ENCODE results near the gene LSM7. TPM values are rescaled to one million over a fixed set of nuclear protein-coding genes. Genes with fewer than 3 reads are reported as not detected.

Gene LSM7
- total and polyA plus RNA-seq, 9 of the 15 experiments (the other 6 are each of a cell fraction or from before 2014, with no cell fraction given): 40.5 to 690 (median 265) TPM

DNA sequence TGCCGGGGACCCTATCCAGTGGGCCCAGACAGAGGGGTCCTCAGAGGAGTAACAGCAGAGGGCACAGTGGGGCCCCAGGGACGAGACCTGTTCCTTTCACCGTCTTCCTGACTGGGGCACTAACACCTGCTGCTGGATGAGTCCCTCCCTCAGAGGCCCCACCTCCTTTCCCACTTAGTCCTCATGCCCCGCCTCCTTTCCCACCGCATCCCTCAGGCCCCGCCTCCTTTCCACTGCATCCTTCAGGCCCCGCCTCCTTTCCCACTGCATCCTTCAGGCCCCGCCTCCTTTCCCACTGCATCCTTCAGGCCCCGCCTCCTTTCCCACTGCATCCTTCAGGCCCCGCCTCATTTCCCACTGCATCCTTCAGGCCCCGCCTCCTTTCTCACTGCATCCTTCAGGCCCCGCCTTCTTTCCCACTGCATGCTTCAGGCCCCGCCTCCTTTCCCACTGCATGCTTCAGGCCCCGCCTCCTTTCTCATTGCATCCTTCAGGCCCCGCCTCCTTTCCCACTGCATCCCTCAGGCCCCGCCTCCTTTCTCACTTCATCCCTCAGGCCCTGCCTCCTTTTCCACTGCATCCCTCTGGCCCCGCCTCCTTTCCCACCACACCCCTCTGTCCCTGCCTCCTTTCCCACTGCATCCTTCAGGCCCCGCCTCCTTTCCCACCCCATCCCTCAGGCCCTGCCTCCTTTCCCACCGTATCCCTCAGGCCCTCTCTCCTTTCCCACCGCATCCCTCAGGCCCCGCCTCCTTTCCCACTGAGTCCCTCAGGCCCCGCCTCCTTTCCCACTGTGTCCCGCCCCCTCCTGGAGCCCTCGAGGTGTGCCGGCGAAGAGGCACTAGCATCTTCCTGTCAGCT is 6.8 kb upstream of the LSM7 start:
- in situ Hi-C loops (cut with MboI): no loop called here
- TF ChIP-seq NR2F6 (CRISPR knock-in tag; IDR thresholded peaks at IDR 0.05) (no peak), TEAD1 (CRISPR knock-in tag; IDR thresholded peaks at IDR 0.05) (peak in 1 of 2 experiments; percentile 59; a peak in 1 of 4 replicates), RBFOX2 (IDR thresholded peaks at IDR 0.05; ENCODE audit: low read depth, low read length) (peak; percentile 23; the same call in 1 of the 2 replicates), SP1 (CRISPR knock-in tag; IDR thresholded peaks at IDR 0.05) (peak; percentile 88), E2F3 (CRISPR knock-in tag; IDR thresholded peaks at IDR 0.05) (no peak), RBM15 (IDR thresholded peaks at IDR 0.05; ENCODE audit: insufficient read depth, low read length) (no peak), HNRNPH1 (optimal IDR thresholded peaks at IDR 0.05; ENCODE audit: low read depth, low read length) (no peak), ZBTB43 (CRISPR knock-in tag; IDR thresholded peaks at IDR 0.05) (no peak), ZFX (CRISPR knock-in tag; IDR thresholded peaks at IDR 0.05) (0 out of 2 replicates have a peak, but pooled peaks have one; percentile 23), BRCA1 (IDR thresholded peaks at IDR 0.05) (no peak), BRCA1 (CRISPR knock-in tag; IDR thresholded peaks at IDR 0.05) (no peak), TBL1XR1 (IDR thresholded peaks at IDR 0.05; ENCODE audit: low read length in 2 of 2) (no peak), SMAD4 (CRISPR knock-in tag; conservative IDR thresholded peaks at IDR 0.05) (no peak)
- TF ChIP-seq, protein P1, sequence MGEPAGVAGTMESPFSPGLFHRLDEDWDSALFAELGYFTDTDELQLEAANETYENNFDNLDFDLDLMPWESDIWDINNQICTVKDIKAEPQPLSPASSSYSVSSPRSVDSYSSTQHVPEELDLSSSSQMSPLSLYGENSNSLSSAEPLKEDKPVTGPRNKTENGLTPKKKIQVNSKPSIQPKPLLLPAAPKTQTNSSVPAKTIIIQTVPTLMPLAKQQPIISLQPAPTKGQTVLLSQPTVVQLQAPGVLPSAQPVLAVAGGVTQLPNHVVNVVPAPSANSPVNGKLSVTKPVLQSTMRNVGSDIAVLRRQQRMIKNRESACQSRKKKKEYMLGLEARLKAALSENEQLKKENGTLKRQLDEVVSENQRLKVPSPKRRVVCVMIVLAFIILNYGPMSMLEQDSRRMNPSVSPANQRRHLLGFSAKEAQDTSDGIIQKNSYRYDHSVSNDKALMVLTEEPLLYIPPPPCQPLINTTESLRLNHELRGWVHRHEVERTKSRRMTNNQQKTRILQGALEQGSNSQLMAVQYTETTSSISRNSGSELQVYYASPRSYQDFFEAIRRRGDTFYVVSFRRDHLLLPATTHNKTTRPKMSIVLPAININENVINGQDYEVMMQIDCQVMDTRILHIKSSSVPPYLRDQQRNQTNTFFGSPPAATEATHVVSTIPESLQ (CRISPR knock-in tag; IDR thresholded peaks at IDR 0.05): no peak
- TF ChIP-seq, protein P2, sequence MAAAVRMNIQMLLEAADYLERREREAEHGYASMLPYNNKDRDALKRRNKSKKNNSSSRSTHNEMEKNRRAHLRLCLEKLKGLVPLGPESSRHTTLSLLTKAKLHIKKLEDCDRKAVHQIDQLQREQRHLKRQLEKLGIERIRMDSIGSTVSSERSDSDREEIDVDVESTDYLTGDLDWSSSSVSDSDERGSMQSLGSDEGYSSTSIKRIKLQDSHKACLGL (CRISPR knock-in tag; IDR thresholded peaks at IDR 0.05; ENCODE audit: borderline replicate concordance, poor library complexity, severe bottlenecking): no peak
- TF ChIP-seq, protein P3, sequence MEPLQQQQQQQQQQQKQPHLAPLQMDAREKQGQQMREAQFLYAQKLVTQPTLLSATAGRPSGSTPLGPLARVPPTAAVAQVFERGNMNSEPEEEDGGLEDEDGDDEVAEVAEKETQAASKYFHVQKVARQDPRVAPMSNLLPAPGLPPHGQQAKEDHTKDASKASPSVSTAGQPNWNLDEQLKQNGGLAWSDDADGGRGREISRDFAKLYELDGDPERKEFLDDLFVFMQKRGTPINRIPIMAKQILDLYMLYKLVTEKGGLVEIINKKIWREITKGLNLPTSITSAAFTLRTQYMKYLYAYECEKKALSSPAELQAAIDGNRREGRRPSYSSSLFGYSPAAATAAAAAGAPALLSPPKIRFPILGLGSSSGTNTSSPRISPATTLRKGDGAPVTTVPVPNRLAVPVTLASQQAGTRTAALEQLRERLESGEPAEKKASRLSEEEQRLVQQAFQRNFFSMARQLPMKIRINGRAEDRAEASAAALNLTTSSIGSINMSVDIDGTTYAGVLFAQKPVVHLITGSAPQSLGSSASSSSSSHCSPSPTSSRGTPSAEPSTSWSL (CRISPR knock-in tag; IDR thresholded peaks at IDR 0.05; ENCODE audit: borderline replicate concordance): no peak

More for the DNA sequence above, 6.8 kb upstream of the LSM7 start:
- peaks cover 30% of the 10 kb centered on the region; the same call in 2 of the 3 replicates for H3K36me3 ChIP-seq (ENCODE audit: control insufficient read depth, insufficient read depth, low read length)
- BruUV-seq (replicated peaks): no TSS peak
- no peaks in the 10 kb centered on the region for H4K20me1 ChIP-seq (replicated peaks; ENCODE audit: control insufficient read depth, insufficient read depth, low read length)
- H3K79me2 ChIP-seq (ENCODE audit: control insufficient read depth, insufficient read depth, low read length): peaks cover 65% of the 10 kb centered on the region
- H3K9ac ChIP-seq (ENCODE audit: insufficient read depth in 1 of 2, low read depth in 2 of 2, low read length in 2 of 2): no peak overlapping the region
- ATAC-seq (no peak), FAIRE-seq (no peak), DNase-seq (ENCODE audit: extremely low read depth in 1 of 4, low spot score in 3 of 4) (peak in 2 of 4 experiments; percentile 71 to 73)
- ChIA-PET CTCF (ENCODE audit: low intra/inter-chr PET ratio) (no interaction called here), POLR2A (interaction anchor here (0.6 to 0.7 kb wide), 2 partner anchors 38 to 120 kb away, joined by 3 read pairs; no protein-coding TSS in a partner anchor)
- peaks cover 2% of the 10 kb centered on the region for H3K9me3 ChIP-seq (replicated peaks; ENCODE audit: control insufficient read depth, insufficient read depth, low read depth, low read length)
- 90% methylated on average over 17 of the region's 26 CpGs for WGBS (ENCODE audit: insufficient coverage, low coverage, missing lambda C conversion rate)
- no peak overlapping the region for H2AFZ ChIP-seq (ENCODE audit: low read depth, low read length)
- intact Hi-C loops (cut with micrococcal nuclease): no loop called here
- H3K4me2 ChIP-seq (ENCODE audit: insufficient read depth, low read length): no peak overlapping the region
- peaks cover 14 to 73% of the 10 kb centered on the region in 2 experiments; a peak in 4 of 5 replicates for H3K4me1 ChIP-seq (replicated peaks in 1 of 2; ENCODE audit: control insufficient read depth in 2 of 2, insufficient read depth in 2 of 2, low read length in 2 of 2)
- H3K9me1 ChIP-seq (ENCODE audit: control insufficient read depth, insufficient read depth, low read length): no peaks in the 10 kb centered on the region
- no peak overlapping the region for H3K4me3 ChIP-seq
- peak overlapping the region; percentile 13; the same call in 1 of the 3 replicates for H3K27ac ChIP-seq (ENCODE audit: extremely low read depth, low read depth, low read length)
- H3K27me3 ChIP-seq (ENCODE audit: control insufficient read depth in 2 of 2, insufficient read depth in 2 of 2, low read length in 2 of 2): no peaks in the 10 kb centered on the region

Measured in K562 (cell line).